SIG-M5 treated with dmso at 0.1 percent for 504 hours (cell line): ENCODE data around the gene UQCC5.

ENCODE experiments used
- DNase-seq: peaks from one replicate; lab custom pipeline; 2025; ENCODE audit not compliant: unreplicated experiment; lab: John Stamatoyannopoulos, UW

Gene UQCC5

DNA sequence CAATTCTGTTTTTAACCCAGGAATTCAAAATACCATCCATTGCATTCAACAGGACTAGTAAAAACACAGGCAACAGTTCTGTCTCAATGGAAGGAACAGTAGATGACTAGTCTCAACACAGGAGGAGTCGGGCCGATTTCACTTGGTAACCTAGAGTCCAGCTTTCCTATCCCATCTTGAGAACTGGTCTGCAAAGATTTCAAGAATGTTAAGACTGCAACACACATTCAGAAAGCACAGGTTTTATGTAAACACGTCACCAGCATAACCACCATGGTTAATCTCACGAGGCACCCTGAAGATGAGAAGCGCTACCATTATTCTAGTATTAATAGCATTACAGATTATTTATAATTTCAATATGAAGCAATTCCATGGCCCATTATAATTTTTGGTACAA lies 22.0 kb downstream of the UQCC5 start:
- DNase-seq: no peak

DNA sequence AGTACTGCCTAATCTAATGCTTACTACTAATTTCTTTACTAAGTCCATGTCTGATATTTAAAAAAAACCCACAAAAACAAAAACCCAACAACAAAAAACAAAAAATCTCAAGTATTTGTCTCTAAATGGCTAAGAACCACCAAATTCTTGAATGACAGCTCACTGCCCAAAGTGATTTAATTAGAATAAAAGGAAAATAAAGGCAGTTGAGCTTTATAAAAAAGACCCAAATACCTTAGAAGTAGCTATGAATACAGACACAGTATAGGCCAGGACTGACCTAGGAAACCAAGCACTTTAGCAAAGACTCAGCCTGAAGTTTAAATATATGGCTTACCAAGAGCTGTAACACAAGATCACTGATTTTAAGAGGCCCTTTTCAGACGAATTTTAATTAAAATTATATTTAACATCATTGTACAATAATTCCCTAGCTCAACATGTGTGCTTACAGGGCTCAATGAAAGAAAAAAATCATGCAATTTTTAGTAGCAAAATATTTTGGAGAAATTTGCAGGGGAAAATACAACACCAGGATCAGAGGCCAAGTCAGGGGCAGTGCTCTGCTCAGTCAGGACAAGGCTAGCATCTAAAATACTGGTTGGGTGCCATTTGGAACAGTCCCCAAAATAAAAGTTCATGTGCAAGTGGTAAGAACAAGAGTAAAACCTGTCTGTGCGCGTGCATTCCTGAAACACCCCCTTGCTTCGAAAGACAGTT lies 24.8 kb downstream of the UQCC5 start:
- no peak for DNase-seq

DNA sequence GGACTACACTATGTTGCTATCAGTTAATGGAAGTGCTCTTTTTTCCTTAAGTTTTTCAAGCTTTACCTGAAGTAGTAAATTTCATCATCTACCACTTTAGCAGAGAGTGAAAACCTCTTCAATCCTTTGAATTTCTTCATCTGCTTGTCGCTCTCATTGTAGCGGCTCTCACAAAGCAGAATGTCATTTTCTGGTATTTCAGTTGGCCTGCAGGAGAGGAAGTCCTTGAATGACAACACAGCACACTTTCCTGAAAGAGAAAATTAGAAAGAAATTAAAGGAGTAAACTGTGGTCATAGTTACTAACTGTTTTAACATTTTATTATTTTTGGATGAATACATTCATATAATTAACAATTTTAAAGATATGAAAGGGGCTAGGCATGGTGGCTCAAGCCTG lies 27.6 kb downstream of the UQCC5 start:
- DNase-seq: no peak

DNA sequence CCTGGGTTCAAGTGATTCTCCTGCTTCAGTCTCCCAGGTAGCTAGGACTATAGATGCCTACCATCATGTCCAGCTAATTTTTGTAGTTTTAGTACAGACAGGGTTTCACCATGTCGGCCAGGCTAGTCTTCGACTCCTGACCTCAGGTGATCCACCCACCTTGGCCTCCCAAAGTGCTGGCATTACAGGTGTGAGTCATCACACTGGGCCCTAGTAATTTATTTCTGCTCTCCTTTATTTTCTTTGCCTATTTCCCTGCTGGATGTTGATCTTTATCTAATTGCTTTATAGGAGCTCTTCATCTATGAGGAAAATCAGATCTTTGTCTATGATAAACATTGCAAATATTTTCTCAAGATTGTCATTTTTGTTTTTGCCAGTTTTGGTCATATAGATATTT lies 31.7 kb downstream of the UQCC5 start:
- DNase-seq: no peak

DNA sequence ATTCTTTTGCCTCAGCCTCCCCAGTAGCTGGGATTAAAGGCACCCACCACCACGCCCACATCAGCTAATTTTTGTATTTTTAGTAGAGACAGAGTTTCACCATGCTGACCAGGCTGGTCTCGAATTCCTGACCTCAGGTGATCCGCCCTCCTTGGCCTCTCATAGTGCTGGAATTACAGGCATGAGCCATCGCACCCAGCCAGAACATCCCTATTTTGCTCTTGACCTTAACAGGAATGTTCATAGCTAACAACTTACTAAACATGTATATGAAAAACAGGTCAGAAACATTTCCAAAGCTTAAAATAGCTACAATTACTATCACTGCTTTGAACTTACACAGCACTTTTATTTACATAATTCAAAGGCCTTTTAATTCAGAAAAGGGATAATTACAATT lies 33.7 kb downstream of the UQCC5 start:
- DNase-seq: no peak

DNA sequence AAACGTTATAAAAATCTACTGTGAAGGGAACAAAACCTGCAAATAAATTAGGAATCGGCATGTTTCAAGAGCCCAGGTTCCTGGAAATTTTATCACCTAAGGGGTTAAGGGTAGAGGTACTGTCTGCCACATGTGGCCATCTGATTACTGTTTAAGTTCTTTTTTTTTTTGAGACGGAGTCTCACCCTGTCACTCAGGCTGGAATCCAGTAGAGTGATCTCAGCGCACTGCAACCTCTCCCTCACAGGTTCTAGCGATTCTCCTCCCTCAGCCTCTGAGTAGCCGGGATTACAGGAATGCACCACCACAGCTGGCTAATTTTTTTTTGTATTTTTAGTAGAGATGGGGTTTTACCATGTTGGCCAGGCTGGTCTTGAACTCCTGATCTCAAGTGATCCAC lies 35.8 kb downstream of the UQCC5 start:
- no peak for DNase-seq

DNA sequence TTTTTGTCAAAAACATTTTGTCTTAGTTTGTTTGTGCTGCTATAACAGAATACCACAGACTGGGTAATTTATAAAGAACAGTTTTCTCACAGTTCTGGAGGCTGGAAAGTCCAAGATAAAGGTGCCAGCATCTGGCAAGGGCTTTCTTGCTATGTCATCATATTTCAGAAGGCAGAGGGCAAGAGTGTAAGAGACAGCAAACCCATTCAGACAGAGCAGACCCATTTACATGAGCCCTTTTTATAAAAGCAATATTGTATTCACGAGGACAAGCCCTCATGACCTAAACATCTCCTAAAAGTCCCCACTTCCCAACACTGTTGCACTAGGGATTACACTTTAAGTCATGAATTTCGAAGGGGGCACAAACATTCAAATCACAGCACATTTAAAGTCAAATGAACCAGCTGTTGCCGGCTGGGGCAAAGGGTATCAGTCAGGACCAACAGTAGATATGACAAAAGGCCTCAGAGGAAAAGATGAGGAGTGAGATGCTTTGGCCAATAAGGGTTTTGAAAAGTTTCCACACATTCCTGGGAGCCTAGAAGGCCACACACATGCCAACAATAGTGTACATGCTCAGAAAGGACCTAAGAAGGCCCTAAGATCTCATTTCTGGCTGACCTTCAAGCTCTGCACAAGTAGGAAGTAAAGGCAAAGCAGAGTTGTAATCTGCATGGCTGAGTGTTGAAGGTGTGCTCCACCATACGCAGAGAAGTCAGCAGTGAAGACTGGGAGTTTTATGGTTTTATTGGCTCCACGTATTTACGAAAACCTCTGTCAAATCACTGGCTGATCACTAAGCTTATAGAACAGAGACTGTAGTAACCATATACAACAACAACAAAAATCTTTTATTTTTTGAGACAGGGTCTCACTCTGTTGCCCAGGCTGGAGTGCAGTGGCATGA lies 37.9 kb downstream of the UQCC5 start:
- DNase-seq: no peak
